Body of pancreas (tissue), 4 donors: ENCODE measurements around the gene LAMB3. TPM values are rescaled to one million over a fixed set of nuclear protein-coding genes. Genes with fewer than 3 reads are reported as not detected.

ENCODE experiments used
- ATAC-seq: fragments of 150-250 bp; one replicate; pipeline ENCODE4 v1.9.1; 2016
- DNase-seq, 4 donors: peaks; one replicate each; pipeline ENCODE4 v3.0.0-alpha.2; 2019
- H3K27ac ChIP-seq, 4 donors: fragments of 200-600 bp; sonication (generic); 1 replicate in 3 of 4; 2 replicates in 1 of 4; pipeline versions ENCODE4 v1.5.1 to v1.6.1; 2016 to 2019; ENCODE audit warnings: mild to moderate bottlenecking in 1 of 4, mixed read lengths in 1 of 4, moderate library complexity in 1 of 4
- H3K27me3 ChIP-seq, 2 donors: fragments of 200-600 bp; sonication (generic); one replicate each; pipeline ENCODE4 v1.6.0; 2016; ENCODE audit warnings: mild to moderate bottlenecking in 1 of 2
- H3K36me3 ChIP-seq, 2 donors: fragments of 200-600 bp; sonication (generic); replicated peaks in 1 of 2; 2 replicates each; pipeline ENCODE4 v1.5.1; 2016; ENCODE audit warnings: low read depth in 2 of 2; ENCODE audit not compliant: insufficient read depth in 1 of 2
- H3K4me1 ChIP-seq: fragments of 200-600 bp; sonication (generic); one replicate; pipeline ENCODE4 v1.6.0; 2016
- H3K4me3 ChIP-seq, 2 donors: fragments of 200-600 bp; sonication (generic); 1 replicate in 1 of 2; 2 replicates in 1 of 2; pipeline ENCODE4 v1.5.1; 2016 to 2019
- H3K9me3 ChIP-seq, 3 donors: fragments of 200-600 bp; sonication (generic); 1 replicate in 2 of 3; 2 replicates in 1 of 3; pipeline ENCODE4 v1.5.1; 2016
- CTCF ChIP-seq, 7 experiments: fragments of 450-650 bp in 4 of 7; fragments of 200-600 bp in 3 of 7; sonication (generic) in 3 of 7; IDR thresholded peaks; one replicate each; pipeline ENCODE4 v1.5.1; 2016 to 2019; ENCODE audit warnings: antibody characterized with exemption in 7 of 7
- POLR2A ChIP-seq, 3 donors: fragments of 450-650 bp; IDR thresholded peaks; one replicate each; pipeline ENCODE4 v1.6.1; 2016; ENCODE audit warnings: antibody characterized with exemption in 3 of 3, mild to moderate bottlenecking in 2 of 3
- WGBS, 2 donors: methylation state at CpG; one replicate each; pipeline ENCODE4 v1.1.5; 2017; 5-methylcytosine and 5-hydroxymethylcytosine counted together
- intact Hi-C: fragments of 100-400 bp; cut with DNase I; formaldehyde crosslinking; loops from one replicate; pipeline ENCODE4 v1.15.1; 2023
- total RNA-seq, 2 donors: library from RNA; depleted of rRNA; stranded (reverse); fragments of >200 nt; gene quantifications; one replicate each; pipeline ENCODE4 v1.1.0, GENCODE V29; 2016

LAMB3 gene
- total RNA-seq, 2 donors from 2014 or later, result 5.3 to 7.3 TPM

- Histone ChIP-seq H3K27ac (no peak overlapping the region), H3K27me3 (no peaks in the 10 kb centered on the region), H3K36me3 (no peaks in the 10 kb centered on the region), H3K4me1 (no peaks in the 10 kb centered on the region), H3K9me3 (no peaks in the 10 kb centered on the region), H3K4me3 (no peak overlapping the region)
- ATAC-seq (no peak), DNase-seq (no peak)
- TF ChIP-seq POLR2A (IDR thresholded peaks at IDR 0.05) (no peak), CTCF (IDR thresholded peaks at IDR 0.05) (no peak)
- intact Hi-C loops, result no loop called here
- WGBS, 2 donors, result 75 to 93% methylated on average over 2 of the region's 2 CpGs
Measured at GRCh38 chr1:209597499-209597898, 54.7 kb downstream of the LAMB3 start.

- TF ChIP-seq CTCF (IDR thresholded peaks at IDR 0.05), result no peak
- no peak for TF ChIP-seq POLR2A (IDR thresholded peaks at IDR 0.05)
- DNase-seq (no peak), ATAC-seq (no peak)
- intact Hi-C loops, result no loop called here
- Histone ChIP-seq H3K4me1 (no peaks in the 10 kb centered on the region), H3K4me3 (no peak overlapping the region), H3K36me3 (no peaks in the 10 kb centered on the region), H3K9me3 (no peaks in the 10 kb centered on the region), H3K27me3 (no peaks in the 10 kb centered on the region), H3K27ac (no peak overlapping the region)
- 77 to 80% methylated on average over 6 to 10 of the region's 10 CpGs for WGBS, 2 donors
Measured at GRCh38 chr1:209595599-209596285, 56.5 kb downstream of the LAMB3 start.

- no peak overlapping the region for H3K27ac ChIP-seq
- H3K27me3 ChIP-seq, result no peaks in the 10 kb centered on the region
- ATAC-seq (no peak), DNase-seq (no peak)
- no peak for TF ChIP-seq POLR2A (IDR thresholded peaks at IDR 0.05)
- TF ChIP-seq CTCF (IDR thresholded peaks at IDR 0.05), result no peak
- no peak overlapping the region for H3K4me3 ChIP-seq
- no peaks in the 10 kb centered on the region for H3K9me3 ChIP-seq
- no peaks in the 10 kb centered on the region for H3K36me3 ChIP-seq
- no peaks in the 10 kb centered on the region for H3K4me1 ChIP-seq
- 66 to 69% methylated on average over 9 of the region's 9 CpGs for WGBS, 2 donors
- intact Hi-C loops, result no loop called here
Measured at GRCh38 chr1:209595028-209595427, 57.2 kb downstream of the LAMB3 start.

- Histone ChIP-seq H3K27ac (no peak overlapping the region), H3K9me3 (no peaks in the 10 kb centered on the region), H3K27me3 (no peaks in the 10 kb centered on the region), H3K36me3 (no peaks in the 10 kb centered on the region), H3K4me3 (no peak overlapping the region), H3K4me1 (no peaks in the 10 kb centered on the region)
- DNase-seq (no peak), ATAC-seq (no peak)
- intact Hi-C loops, result no loop called here
- 55 to 67% methylated on average over 1 of the region's 1 CpG for WGBS, 2 donors
- TF ChIP-seq POLR2A (IDR thresholded peaks at IDR 0.05), result no peak
- no peak for TF ChIP-seq CTCF (IDR thresholded peaks at IDR 0.05)
Measured at GRCh38 chr1:209594440-209594839, 57.8 kb downstream of the LAMB3 start.

GRCh38 chr1:209593747-209594146 lies 58.5 kb downstream of the LAMB3 start:
- WGBS, 2 donors, result 72 to 75% methylated on average over 2 of the region's 2 CpGs
- no peak for TF ChIP-seq POLR2A (IDR thresholded peaks at IDR 0.05)

More at GRCh38 chr1:209593747-209594146, 58.5 kb downstream of the LAMB3 start:
- no peak for ATAC-seq
- intact Hi-C loops, result no loop called here
- Histone ChIP-seq H3K9me3 (no peaks in the 10 kb centered on the region), H3K4me1 (no peaks in the 10 kb centered on the region), H3K4me3 (no peak overlapping the region), H3K36me3 (no peaks in the 10 kb centered on the region), H3K27ac (no peak overlapping the region), H3K27me3 (no peaks in the 10 kb centered on the region)
- DNase-seq, result no peak
